SK-N-SH treated with all-trans-retinoic acid at 6 μM for 48 hours (cell line): ENCODE measurements around the gene TMEM178B.

Source experiments
- ATAC-seq: fragments of 200-7000 bp; cut with Tn5 transposase; 3 replicates; pipeline ENCODE4 v1.9.1; 2020; ENCODE audit warnings: mild to moderate bottlenecking, moderate library complexity
- ARNTL ChIP-seq: fragments of 450-650 bp; formaldehyde crosslinking; IDR thresholded peaks from 2 replicates; pipeline ENCODE4 v1.5.0; 2020; ENCODE audit warnings: low read depth, mild to moderate bottlenecking, moderate library complexity, borderline replicate concordance
- BACH2 ChIP-seq: fragments of 250-450 bp; sonication (Bioruptor Pico); IDR thresholded peaks from 2 replicates; pipeline ENCODE4 v1.9.0; 2021; ENCODE audit warnings: mild to moderate bottlenecking, borderline replicate concordance
- CREB5 ChIP-seq: fragments of 250-450 bp; sonication (Bioruptor Pico); IDR thresholded peaks from 2 replicates; pipeline ENCODE4 v1.5.1; 2020; ENCODE audit warnings: low read depth, mild to moderate bottlenecking, moderate library complexity
- CSDC2 ChIP-seq: fragments of 250-450 bp; sonication (Bioruptor Pico); IDR thresholded peaks from 2 replicates; pipeline ENCODE4 v1.5.0; 2020; ENCODE audit warnings: mild to moderate bottlenecking, moderate library complexity
- CSRNP3 ChIP-seq: fragments of 250-450 bp; sonication (Bioruptor Pico); IDR thresholded peaks from 2 replicates; pipeline ENCODE4 v1.5.1; 2021; ENCODE audit warnings: mild to moderate bottlenecking, moderate library complexity
- ESRRG ChIP-seq: fragments of 250-450 bp; sonication (Bioruptor Pico); IDR thresholded peaks from 2 replicates; pipeline ENCODE4 v1.6.1; 2021; ENCODE audit warnings: mild to moderate bottlenecking
- GLIS3 ChIP-seq: fragments of 250-450 bp; sonication (Bioruptor Pico); IDR thresholded peaks from 2 replicates; pipeline ENCODE4 v1.5.0; 2020; ENCODE audit warnings: mild to moderate bottlenecking, moderate library complexity
- ISL1 ChIP-seq: fragments of 250-450 bp; sonication (Bioruptor Pico); IDR thresholded peaks from 2 replicates; pipeline ENCODE4 v2.1.2; 2022; ENCODE audit warnings: mild to moderate bottlenecking, moderate library complexity
- OSR1 ChIP-seq: fragments of 250-450 bp; sonication (Bioruptor Pico); IDR thresholded peaks from 2 replicates; pipeline ENCODE4 v1.8.0; 2022; ENCODE audit warnings: moderate library complexity, mild to moderate bottlenecking, inconsistent platforms
- PPARA ChIP-seq: fragments of 250-450 bp; sonication (Bioruptor Pico); IDR thresholded peaks from 2 replicates; pipeline ENCODE4 v1.5.0; 2020; ENCODE audit warnings: mild to moderate bottlenecking, borderline replicate concordance
- RARB ChIP-seq: fragments of 250-450 bp; sonication (Bioruptor Pico); IDR thresholded peaks from 2 replicates; pipeline ENCODE4 v1.8.0; 2021; ENCODE audit warnings: mild to moderate bottlenecking, moderate library complexity
- SNAI2 ChIP-seq: fragments of 250-450 bp; sonication (Bioruptor Pico); IDR thresholded peaks from 2 replicates; pipeline ENCODE4 v1.5.0; 2020; ENCODE audit warnings: mild to moderate bottlenecking, moderate library complexity
- TOX ChIP-seq: fragments of 250-450 bp; sonication (Bioruptor Pico); IDR thresholded peaks from 2 replicates; pipeline ENCODE4 v1.8.0; 2021; ENCODE audit warnings: mild to moderate bottlenecking, moderate library complexity, borderline replicate concordance
- TSHZ2 ChIP-seq: fragments of 250-450 bp; sonication (Bioruptor Pico); IDR thresholded peaks from 2 replicates; pipeline ENCODE4 v1.5.0; 2020; ENCODE audit warnings: mild to moderate bottlenecking, moderate library complexity
- ZC3H10 ChIP-seq: fragments of 250-450 bp; sonication (Bioruptor Pico); IDR thresholded peaks from 2 replicates; pipeline ENCODE4 v1.5.1; 2021; ENCODE audit warnings: mild to moderate bottlenecking, moderate library complexity
- ZFP3 ChIP-seq: fragments of 250-450 bp; sonication (Bioruptor Pico); IDR thresholded peaks from 2 replicates; pipeline ENCODE4 v1.5.0; 2020; ENCODE audit warnings: mild to moderate bottlenecking, moderate library complexity
- ZFP30 ChIP-seq: fragments of 450-650 bp; formaldehyde crosslinking; IDR thresholded peaks from 2 replicates; pipeline ENCODE4 v1.5.0; 2022; ENCODE audit warnings: mild to moderate bottlenecking, moderate library complexity
- ZNF565 ChIP-seq: fragments of 450-650 bp; formaldehyde crosslinking; conservative IDR thresholded peaks from 2 replicates; pipeline ENCODE4 v1.5.0; 2020; ENCODE audit warnings: low read depth, mild to moderate bottlenecking, moderate library complexity
- ZNF70 ChIP-seq: fragments of 450-650 bp; formaldehyde crosslinking; IDR thresholded peaks from 2 replicates; pipeline ENCODE4 v1.5.0; 2020; ENCODE audit warnings: mild to moderate bottlenecking, moderate library complexity
- ZNF8 ChIP-seq: fragments of 450-650 bp; formaldehyde crosslinking; IDR thresholded peaks from 2 replicates; pipeline ENCODE4 v1.5.0; 2020; ENCODE audit warnings: mild to moderate bottlenecking, moderate library complexity
- TF ChIP-seq, protein P1 (sequence below): fragments of 250-450 bp; sonication (Bioruptor Pico); IDR thresholded peaks from 2 replicates; pipeline ENCODE4 v1.8.0; 2021; ENCODE audit warnings: low read depth, mild to moderate bottlenecking, moderate library complexity, borderline replicate concordance
- TF ChIP-seq, protein P2 (sequence below): fragments of 250-450 bp; sonication (Bioruptor Pico); IDR thresholded peaks from 2 replicates; pipeline ENCODE4 v1.8.0; 2020; ENCODE audit warnings: mild to moderate bottlenecking, moderate library complexity, borderline replicate concordance

TMEM178B gene

GRCh38 chr7:141477865-141478264 lies 404.0 kb downstream of the TMEM178B start (continued):
- TF ChIP-seq CREB5 (CRISPR knock-in tag) (no peak), TOX (no peak)

DNA sequence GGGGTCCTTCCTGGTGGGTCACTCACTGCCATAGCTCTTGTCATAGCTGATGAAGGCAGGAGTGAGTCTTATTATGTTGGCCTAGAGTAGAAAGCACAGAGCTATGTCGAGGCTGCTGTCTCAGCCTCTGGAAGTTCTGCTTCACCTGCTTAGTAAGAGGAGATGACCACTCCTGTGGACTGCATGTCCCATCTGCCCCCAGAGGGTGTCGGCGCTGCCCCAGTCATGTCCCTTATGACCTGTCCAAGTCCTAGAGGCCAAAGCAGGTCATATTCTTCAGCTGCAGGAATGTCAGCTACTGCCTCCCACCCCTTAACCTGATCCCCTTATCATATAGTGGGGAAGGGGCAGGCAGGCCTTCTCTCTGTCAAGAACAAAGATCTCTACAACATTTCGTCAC lies 405.0 kb downstream of the TMEM178B start:
- TF ChIP-seq PPARA (no peak), ESRRG (no peak), ZNF8 (CRISPR knock-in tag) (no peak), ZNF70 (no peak), BACH2 (CRISPR knock-in tag) (no peak), ZC3H10 (CRISPR knock-in tag) (no peak), OSR1 (no peak), ZNF565 (CRISPR knock-in tag) (no peak), CREB5 (CRISPR knock-in tag) (no peak), ISL1 (CRISPR knock-in tag) (no peak), ARNTL (CRISPR knock-in tag) (no peak), GLIS3 (no peak), CSRNP3 (CRISPR knock-in tag) (no peak), ZFP30 (CRISPR knock-in tag) (no peak), TOX (no peak), SNAI2 (no peak), CSDC2 (no peak), TSHZ2 (CRISPR knock-in tag) (no peak)
- TF ChIP-seq, protein P1, sequence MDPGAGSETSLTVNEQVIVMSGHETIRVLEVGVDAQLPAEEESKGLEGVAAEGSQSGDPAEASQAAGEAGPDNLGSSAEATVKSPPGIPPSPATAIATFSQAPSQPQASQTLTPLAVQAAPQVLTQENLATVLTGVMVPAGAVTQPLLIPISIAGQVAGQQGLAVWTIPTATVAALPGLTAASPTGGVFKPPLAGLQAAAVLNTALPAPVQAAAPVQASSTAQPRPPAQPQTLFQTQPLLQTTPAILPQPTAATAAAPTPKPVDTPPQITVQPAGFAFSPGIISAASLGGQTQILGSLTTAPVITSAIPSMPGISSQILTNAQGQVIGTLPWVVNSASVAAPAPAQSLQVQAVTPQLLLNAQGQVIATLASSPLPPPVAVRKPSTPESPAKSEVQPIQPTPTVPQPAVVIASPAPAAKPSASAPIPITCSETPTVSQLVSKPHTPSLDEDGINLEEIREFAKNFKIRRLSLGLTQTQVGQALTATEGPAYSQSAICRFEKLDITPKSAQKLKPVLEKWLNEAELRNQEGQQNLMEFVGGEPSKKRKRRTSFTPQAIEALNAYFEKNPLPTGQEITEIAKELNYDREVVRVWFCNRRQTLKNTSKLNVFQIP (CRISPR knock-in tag): no peak
- TF ChIP-seq, protein P2, sequence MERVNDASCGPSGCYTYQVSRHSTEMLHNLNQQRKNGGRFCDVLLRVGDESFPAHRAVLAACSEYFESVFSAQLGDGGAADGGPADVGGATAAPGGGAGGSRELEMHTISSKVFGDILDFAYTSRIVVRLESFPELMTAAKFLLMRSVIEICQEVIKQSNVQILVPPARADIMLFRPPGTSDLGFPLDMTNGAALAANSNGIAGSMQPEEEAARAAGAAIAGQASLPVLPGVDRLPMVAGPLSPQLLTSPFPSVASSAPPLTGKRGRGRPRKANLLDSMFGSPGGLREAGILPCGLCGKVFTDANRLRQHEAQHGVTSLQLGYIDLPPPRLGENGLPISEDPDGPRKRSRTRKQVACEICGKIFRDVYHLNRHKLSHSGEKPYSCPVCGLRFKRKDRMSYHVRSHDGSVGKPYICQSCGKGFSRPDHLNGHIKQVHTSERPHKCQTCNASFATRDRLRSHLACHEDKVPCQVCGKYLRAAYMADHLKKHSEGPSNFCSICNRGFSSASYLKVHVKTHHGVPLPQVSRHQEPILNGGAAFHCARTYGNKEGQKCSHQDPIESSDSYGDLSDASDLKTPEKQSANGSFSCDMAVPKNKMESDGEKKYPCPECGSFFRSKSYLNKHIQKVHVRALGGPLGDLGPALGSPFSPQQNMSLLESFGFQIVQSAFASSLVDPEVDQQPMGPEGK: no peak
- TF ChIP-seq, all 23 proteins: peak for 0
- no peak for ATAC-seq

GRCh38 chr7:141480953-141481352 lies 407.1 kb downstream of the TMEM178B start:
- TF ChIP-seq ESRRG (no peak), CSRNP3 (CRISPR knock-in tag) (no peak), ARNTL (CRISPR knock-in tag) (no peak), PPARA (no peak), SNAI2 (no peak), ZC3H10 (CRISPR knock-in tag) (no peak), ZNF70 (no peak), RARB (CRISPR knock-in tag) (no peak), ZFP3 (CRISPR knock-in tag) (no peak), CSDC2 (no peak), CREB5 (CRISPR knock-in tag) (no peak)
- TF ChIP-seq, protein P1 (CRISPR knock-in tag): no peak
- ATAC-seq: no peak
